IMR-90 (cell line): ENCODE data around the gene RPP40. TPM values are rescaled to one million over a fixed set of nuclear protein-coding genes. Genes with fewer than 3 reads are reported as not detected.

Experiments
- ATAC-seq: fragments of 200-7000 bp; cut with Tn5 transposase; 2 replicates; pipeline ENCODE4 v1.9.1; 2020; ENCODE audit warnings: low read depth, mild to moderate bottlenecking, moderate library complexity
- Bru-seq: library from RNA; stranded (reverse); fragments of 400-500 nt; gene quantifications from one replicate; lab custom pipeline; 2021; lab: Mats Ljungman, UMichigan
- BruChase-seq, 2 experiments: library from RNA; stranded (reverse); fragments of 400-500 nt; gene quantifications; one replicate each; lab custom pipeline; 2021; lab: Mats Ljungman, UMichigan
- BruUV-seq: library from RNA; stranded (reverse); fragments of 400-500 nt; replicated peaks from 2 replicates; lab custom pipeline; 2021; lab: Mats Ljungman, UMichigan
- CTCF ChIA-PET: fragments of 300-600 bp; formaldehyde crosslinking; extraction: SDS; loops from one replicate; lab custom pipeline; 2021; ENCODE audit warnings: antibody characterized with exemption; lab: Yijun Ruan, JAX
- POLR2A ChIA-PET: fragments of 300-600 bp; sonication (Branson Sonifier 250); formaldehyde crosslinking; loops from one replicate; lab custom pipeline; 2022; ENCODE audit warnings: antibody characterized with exemption; ENCODE audit not compliant: unreplicated experiment; lab: Charles Lee
- DNase-seq: peaks from one replicate; pipeline ENCODE4 v3.0.0; 2013
- H2AFZ ChIP-seq: replicated peaks from 2 replicates; pipeline ENCODE3; 2013; ENCODE audit warnings: low read length, mild to moderate bottlenecking; ENCODE audit not compliant: poor library complexity
- H2AK5ac ChIP-seq: 2 replicates; pipeline ENCODE4 v1.6.1; 2013; ENCODE audit warnings: low read depth, low read length, inconsistent platforms
- H2AK9ac ChIP-seq: replicated peaks from 2 replicates; pipeline ENCODE3; 2013; ENCODE audit warnings: mild to moderate bottlenecking, low read depth, low read length, moderate library complexity; ENCODE audit not compliant: poor library complexity
- H2BK120ac ChIP-seq: 2 replicates; pipeline ENCODE4 v1.6.1; 2013; ENCODE audit warnings: low read depth, low read length, inconsistent platforms
- H2BK15ac ChIP-seq: 3 replicates; pipeline ENCODE4 v1.6.1; 2013; ENCODE audit warnings: low read depth, low read length, inconsistent platforms
- H2BK20ac ChIP-seq: 2 replicates; pipeline ENCODE4 v1.6.1; 2013; ENCODE audit warnings: low read depth, mild to moderate bottlenecking, inconsistent platforms, low read length, moderate library complexity
- H2BK5ac ChIP-seq: 2 replicates; pipeline ENCODE4 v1.6.1; 2013; ENCODE audit warnings: mild to moderate bottlenecking, low read depth, low read length, inconsistent platforms; ENCODE audit not compliant: poor library complexity, severe bottlenecking
- H3K14ac ChIP-seq: replicated peaks from 2 replicates; pipeline ENCODE4 v1.6.1; 2013; ENCODE audit warnings: low read depth, low read length, inconsistent platforms
- H3K18ac ChIP-seq: 2 replicates; pipeline ENCODE4 v1.6.1; 2013; ENCODE audit warnings: low read depth, low read length, control low read depth
- H3K23ac ChIP-seq: 2 replicates; pipeline ENCODE4 v1.6.1; 2013; ENCODE audit warnings: low read depth, low read length, inconsistent platforms
- H3K27ac ChIP-seq: 2 replicates; pipeline ENCODE4 v1.5.1; 2013; ENCODE audit warnings: mild to moderate bottlenecking, control low read depth, low read length; ENCODE audit not compliant: insufficient read depth
- H3K27me3 ChIP-seq: 2 replicates; pipeline ENCODE4 v1.6.1; 2013; ENCODE audit warnings: low read length; ENCODE audit not compliant: control insufficient read depth, insufficient read depth
- H3K36me3 ChIP-seq: 2 replicates; pipeline ENCODE4 v1.6.1; 2013; ENCODE audit warnings: low read length, mixed read lengths; ENCODE audit not compliant: control insufficient read depth, insufficient read depth
- H3K4ac ChIP-seq: 2 replicates; pipeline ENCODE4 v1.6.1; 2013; ENCODE audit warnings: low read depth, low read length, inconsistent platforms
- H3K4me1 ChIP-seq: 2 replicates; pipeline ENCODE4 v1.6.1; 2013; ENCODE audit warnings: low read length, mixed read lengths; ENCODE audit not compliant: control insufficient read depth, insufficient read depth
- H3K4me2 ChIP-seq: 2 replicates; pipeline ENCODE4 v1.6.1; 2013; ENCODE audit warnings: low read depth, mild to moderate bottlenecking, control low read depth, low read length, moderate library complexity
- H3K4me3 ChIP-seq: 2 replicates; pipeline ENCODE4 v1.5.1; 2013; ENCODE audit warnings: low read depth, mild to moderate bottlenecking, control low read depth, low read length, moderate library complexity; ENCODE audit not compliant: insufficient read depth
- H3K56ac ChIP-seq: 2 replicates; pipeline ENCODE4 v1.6.1; 2013; ENCODE audit warnings: low read length, inconsistent platforms; ENCODE audit not compliant: insufficient read depth; ENCODE audit errors: extremely low read depth
- H3K79me1 ChIP-seq, 2 experiments: 2 replicates each; pipeline ENCODE4 v1.6.1; 2013; ENCODE audit warnings: low read length in 2 of 2, inconsistent platforms in 1 of 2, low read depth in 1 of 2
- H3K9ac ChIP-seq: 2 replicates; pipeline ENCODE4 v1.6.1; 2013; ENCODE audit warnings: low read depth, low read length, control low read depth
- H3K9me1 ChIP-seq: 2 replicates; pipeline ENCODE4 v1.6.1; 2013; ENCODE audit warnings: low read length, inconsistent platforms; ENCODE audit not compliant: insufficient read depth
- H3K9me3 ChIP-seq: 2 replicates; pipeline ENCODE4 v1.6.1; 2013; ENCODE audit warnings: low read length; ENCODE audit not compliant: control insufficient read depth, insufficient read depth
- H4K20me1 ChIP-seq: 2 replicates; pipeline ENCODE4 v1.6.1; 2013; ENCODE audit warnings: low read length, inconsistent platforms; ENCODE audit not compliant: insufficient read depth
- H4K5ac ChIP-seq: 2 replicates; pipeline ENCODE4 v1.6.1; 2013; ENCODE audit warnings: mild to moderate bottlenecking, low read depth, low read length, control low read depth
- H4K8ac ChIP-seq, 2 experiments: 2 replicates each; pipeline ENCODE4 v1.6.1; 2013; ENCODE audit warnings: low read depth in 2 of 2, low read length in 2 of 2, control low read depth in 1 of 2, inconsistent platforms in 1 of 2
- H4K91ac ChIP-seq: 2 replicates; pipeline ENCODE4 v1.6.1; 2013; ENCODE audit warnings: low read depth, low read length, inconsistent platforms; ENCODE audit not compliant: insufficient read depth
- CTCF ChIP-seq: conservative IDR thresholded peaks from 2 replicates; pipeline ENCODE4 v1.5.1; 2012; ENCODE audit warnings: mild to moderate bottlenecking, low read depth, low read length, improper control_type of control experiment
- ELK1 ChIP-seq: fragments of 150-350 bp; IDR thresholded peaks from 2 replicates; pipeline ENCODE4 v1.6.1; 2016; ENCODE audit warnings: low read depth, mild to moderate bottlenecking, low read length, moderate library complexity, borderline replicate concordance
- MAZ ChIP-seq: IDR thresholded peaks from 2 replicates; pipeline ENCODE4 v1.6.1; 2012; ENCODE audit warnings: low read depth, mild to moderate bottlenecking, low read length, improper control_type of control experiment, moderate library complexity, borderline replicate concordance
- MXI1 ChIP-seq: IDR thresholded peaks from 2 replicates; pipeline ENCODE4 v1.6.1; 2012; ENCODE audit warnings: low read depth, mild to moderate bottlenecking, low read length, moderate library complexity, borderline replicate concordance
- NFE2L2 ChIP-seq: fragments of 150-350 bp; IDR thresholded peaks from 2 replicates; pipeline ENCODE4 v1.6.1; 2016; ENCODE audit warnings: low read depth, mild to moderate bottlenecking, low read length
- POLR2A ChIP-seq: IDR thresholded peaks from 2 replicates; pipeline ENCODE4 v1.6.1; 2012; ENCODE audit warnings: mild to moderate bottlenecking, low read depth, low read length
- RAD21 ChIP-seq: IDR thresholded peaks from 2 replicates; pipeline ENCODE4 v1.6.1; 2012; ENCODE audit warnings: low read length, improper control_type of control experiment
- SMC3 ChIP-seq: fragments of 150-350 bp; IDR thresholded peaks from 2 replicates; pipeline ENCODE4 v1.6.1; 2016; ENCODE audit warnings: low read depth, mild to moderate bottlenecking, antibody characterized with exemption, low read length, moderate library complexity
- WGBS, 2 experiments: methylation state at CpG; one replicate each; pipeline versions ENCODE4 v1.1.5 to v1.1.7; 2013; ENCODE audit warnings: missing lambda C conversion rate in 2 of 2; ENCODE audit not compliant: insufficient read length in 1 of 2; ENCODE audit errors: extremely low coverage in 2 of 2; 5-methylcytosine and 5-hydroxymethylcytosine counted together
- dilution Hi-C: fragments of 300-500 bp; cut with HindIII; formaldehyde crosslinking; loops from one replicate; pipeline ENCODE4 v1.14.3; 2018; ENCODE audit warnings: low sequenced_read_pairs; ENCODE audit not compliant: unreplicated experiment
- in situ Hi-C: fragments of 300-500 bp; cut with MboI; formaldehyde crosslinking; loops from 3 replicates; pipeline ENCODE4 v1.14.3; 2019; ENCODE audit warnings: low sequenced_read_pairs, inconsistent platforms, mixed read lengths
- intact Hi-C: fragments of 100-400 bp; cut with micrococcal nuclease; formaldehyde crosslinking; loops from 2 replicates; pipeline ENCODE4 v1.10.0; 2022
- long read RNA-seq: library from polyadenylated mRNA; unstranded; transcript quantifications from one replicate; pipeline ENCODE4 v2.0.0, GENCODE V29; 2021; ENCODE audit not compliant: unreplicated experiment
- polyA plus RNA-seq, 3 experiments: library from polyadenylated mRNA; depleted of rRNA; stranded (reverse); fragments of >200 nt; gene quantifications; 2 replicates each; pipeline ENCODE4 v1.2.3, GENCODE V29; 2012; ENCODE audit warnings: low replicate concordance in 1 of 3
- total RNA-seq: library from RNA; depleted of rRNA; stranded (reverse); fragments of >200 nt; gene quantifications from 2 replicates; pipeline ENCODE4 v1.2.3, GENCODE V29; 2012; rRNA removed
- TF ChIP-seq, protein P1 (sequence below): fragments of 150-350 bp; IDR thresholded peaks from 2 replicates; pipeline ENCODE4 v1.6.1; 2017; ENCODE audit warnings: mild to moderate bottlenecking, antibody characterized with exemption, low read length, low read depth

The RPP40 gene
- total RNA-seq: 19.7 and 22.2 TPM in 2 replicates
- polyA plus RNA-seq (2012; rRNA removed): 6.6 and 8.1 TPM in 2 replicates
- 3.2 and 4.2 TPM in 2 replicates for polyA plus RNA-seq (2012; cell fraction: cytosol; rRNA removed)
- polyA plus RNA-seq (2012; cell fraction: nucleus; rRNA removed; ENCODE audit: low replicate concordance): 2.3 and 4.6 TPM in 2 replicates
- Bru-seq, nascent RNA: percentile 33 among the genes with signal in this experiment
- BruChase-seq, experiment 1, labeled RNA remaining after a 6-hour chase: percentile 42 among the genes with signal in this experiment
- BruChase-seq, experiment 2, labeled RNA remaining after a 2-hour chase: percentile 41 among the genes with signal in this experiment
- long read RNA-seq, transcript RPP40-202 (8 exons, 1,483 nt): major isoform, 8 of 11 reads
- long read RNA-seq, partial matches to known transcripts: 0 of 11 reads
- long read RNA-seq, other reads (novel, unspliced or antisense): 1 of 11 reads

DNA sequence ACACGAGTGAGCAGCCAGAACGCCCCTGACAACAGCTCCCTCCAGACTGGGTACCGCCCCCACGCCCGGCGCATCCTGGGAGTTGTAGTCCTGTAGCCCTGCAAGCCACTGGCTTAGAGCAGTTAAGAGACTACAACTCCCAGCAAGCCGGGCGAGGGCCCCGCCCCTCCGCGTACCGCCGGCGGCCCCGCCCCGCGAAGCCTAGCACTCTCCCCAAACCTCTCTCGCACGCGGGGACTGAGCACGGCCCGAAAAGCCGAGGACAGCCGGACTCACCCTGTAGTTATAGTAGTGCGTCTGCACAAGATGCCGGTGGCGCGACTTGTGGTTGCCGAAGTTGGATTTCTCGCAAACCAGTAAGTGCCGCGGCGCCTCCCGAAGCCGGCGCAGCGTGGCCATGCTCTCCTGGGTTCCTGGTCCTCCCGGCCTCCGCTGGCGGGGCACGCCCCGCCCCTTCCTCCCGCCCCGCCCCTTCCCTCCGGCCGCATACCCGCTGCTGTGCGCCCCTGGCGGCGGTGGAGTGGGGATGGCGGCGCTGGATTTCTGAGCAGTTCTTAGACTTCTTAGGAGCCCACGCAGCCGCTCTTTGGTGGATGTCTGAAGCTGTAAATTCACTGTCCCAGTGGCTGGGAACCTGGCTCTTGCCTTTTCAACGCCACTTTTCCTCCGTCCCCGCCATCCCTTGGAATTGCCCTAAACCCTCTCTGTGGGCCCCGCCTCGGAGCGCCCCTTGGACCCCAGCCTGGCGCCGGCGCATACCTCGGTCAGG lies at the start of gene RPP40:
Gene RPP40 (minus strand): TSS at position 434 of the 769 bp plus-strand sequence. CDS start 35 bp downstream, at position 399.
- peak within 1 kb of the TSS; percentile 83; the same call in 1 of the 2 replicates for H2AK5ac ChIP-seq
- peak within 1 kb of the TSS; percentile 70 for H3K56ac ChIP-seq
- H3K9ac ChIP-seq: peak within 1 kb of the TSS; percentile 92
- peak within 1 kb of the TSS; percentile 99 for H2AFZ ChIP-seq
- H3K14ac ChIP-seq: peak within 1 kb of the TSS; percentile 97
- peak; percentile 95 for DNase-seq
- peak within 1 kb of the TSS; percentile 95 for H3K27ac ChIP-seq
- peak; percentile 99 for ATAC-seq
- peak within 1 kb of the TSS; percentile 82 for H2BK5ac ChIP-seq
- peak within 1 kb of the TSS; percentile 87 for H3K4me3 ChIP-seq
- peak within 1 kb of the TSS; percentile 87 for H2AK9ac ChIP-seq
- H4K5ac ChIP-seq: peak within 1 kb of the TSS; percentile 95
- peaks cover 5% of the 10 kb centered on the region for H3K36me3 ChIP-seq
- TF ChIP-seq POLR2A: 0 out of 2 replicates have a peak, but pooled peaks have one; percentile 38
- TF ChIP-seq CTCF: peak; percentile 77
- no peak for TF ChIP-seq NFE2L2
- TF ChIP-seq MXI1: peak; percentile 93
- peak; percentile 23; the same call in 1 of the 2 replicates for TF ChIP-seq SMC3
- TF ChIP-seq, protein P1, sequence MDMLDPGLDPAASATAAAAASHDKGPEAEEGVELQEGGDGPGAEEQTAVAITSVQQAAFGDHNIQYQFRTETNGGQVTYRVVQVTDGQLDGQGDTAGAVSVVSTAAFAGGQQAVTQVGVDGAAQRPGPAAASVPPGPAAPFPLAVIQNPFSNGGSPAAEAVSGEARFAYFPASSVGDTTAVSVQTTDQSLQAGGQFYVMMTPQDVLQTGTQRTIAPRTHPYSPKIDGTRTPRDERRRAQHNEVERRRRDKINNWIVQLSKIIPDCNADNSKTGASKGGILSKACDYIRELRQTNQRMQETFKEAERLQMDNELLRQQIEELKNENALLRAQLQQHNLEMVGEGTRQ: no peak
- TF ChIP-seq MAZ: peak; percentile 81; the same call in 1 of the 2 replicates
- peak; percentile 43 for TF ChIP-seq RAD21
- no peak for TF ChIP-seq ELK1
- peak within 1 kb of the TSS; percentile 92 to 98 for H4K8ac ChIP-seq
- peak within 1 kb of the TSS; percentile 96 for H3K23ac ChIP-seq
- H3K27me3 ChIP-seq: no peaks in the 10 kb centered on the region
- peak within 1 kb of the TSS; percentile 80 for H3K18ac ChIP-seq
- CTCF ChIA-PET: interaction anchor here (0.6 kb wide), 1 partner anchor 60 kb away, joined by 3 read pairs; no protein-coding TSS in a partner anchor
- peak within 1 kb of the TSS; percentile 82 for H4K91ac ChIP-seq
- H2BK20ac ChIP-seq: peak within 1 kb of the TSS; percentile 65; the same call in 1 of the 2 replicates
- H3K79me1 ChIP-seq: peaks cover 4 to 5% of the 10 kb centered on the region in 2 experiments; a peak in 2 of 4 replicates
- POLR2A ChIA-PET: no interaction called here
- WGBS, 2 experiments: 0% methylated on average over 4 of the region's 64 CpGs; no CpG with 5 or more reads in 1 of the 2 experiments
- H3K9me3 ChIP-seq: no peaks in the 10 kb centered on the region
- H2BK120ac ChIP-seq: peak within 1 kb of the TSS; percentile 84
- no TSS peak for BruUV-seq
- in situ Hi-C loops (no loop called here), intact Hi-C loops (no loop called here), dilution Hi-C loops (no loop called here)
- no peaks in the 10 kb centered on the region; the same call in 1 of the 2 replicates for H4K20me1 ChIP-seq
- H3K4ac ChIP-seq: peak within 1 kb of the TSS; percentile 86
- H3K4me2 ChIP-seq: peak within 1 kb of the TSS; percentile 92
- H3K9me1 ChIP-seq: peaks cover 4% of the 10 kb centered on the region; the same call in 1 of the 2 replicates
- peak within 1 kb of the TSS; percentile 3; the same call in 1 of the 3 replicates for H2BK15ac ChIP-seq
- no peaks in the 10 kb centered on the region; the same call in 1 of the 2 replicates for H3K4me1 ChIP-seq
